Neural progenitor cell (in vitro differentiated cells): Measurements from ENCODE around the gene DUSP8.

Source experiments
- EZH2phosphoT487 ChIP-seq: fragments of 200-600 bp; sonication (generic); IDR thresholded peaks from 2 replicates; pipeline ENCODE4 v1.6.1; 2017; ENCODE audit warnings: antibody characterized with exemption
- TF ChIP-seq, protein P1 (sequence below): fragments of 200-600 bp; sonication (generic); IDR thresholded peaks from 2 replicates; pipeline ENCODE4 v1.5.1; 2017; ENCODE audit warnings: antibody characterized with exemption, mild to moderate bottlenecking

DNA sequence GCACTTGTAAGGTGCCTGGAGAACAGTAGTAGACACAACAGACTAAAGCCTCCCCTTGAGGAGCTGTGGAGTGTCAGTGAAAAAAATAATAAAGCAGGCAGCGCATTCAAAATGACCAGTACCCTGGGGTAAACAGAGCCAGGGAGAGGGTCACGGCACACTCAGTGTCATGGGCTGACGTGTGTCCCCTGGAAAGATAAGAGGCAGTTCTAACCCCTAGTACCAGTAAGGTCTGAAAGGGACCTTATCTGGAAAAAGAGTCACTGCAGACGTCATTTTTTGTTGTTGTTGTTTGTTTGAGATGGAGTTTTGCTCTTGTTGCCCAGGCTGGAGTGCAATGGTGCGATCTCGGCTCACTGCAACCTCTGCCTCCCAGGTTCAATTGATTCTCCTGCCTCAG, 32.0 kb downstream of the DUSP8 start:
- TF ChIP-seq, protein P1, sequence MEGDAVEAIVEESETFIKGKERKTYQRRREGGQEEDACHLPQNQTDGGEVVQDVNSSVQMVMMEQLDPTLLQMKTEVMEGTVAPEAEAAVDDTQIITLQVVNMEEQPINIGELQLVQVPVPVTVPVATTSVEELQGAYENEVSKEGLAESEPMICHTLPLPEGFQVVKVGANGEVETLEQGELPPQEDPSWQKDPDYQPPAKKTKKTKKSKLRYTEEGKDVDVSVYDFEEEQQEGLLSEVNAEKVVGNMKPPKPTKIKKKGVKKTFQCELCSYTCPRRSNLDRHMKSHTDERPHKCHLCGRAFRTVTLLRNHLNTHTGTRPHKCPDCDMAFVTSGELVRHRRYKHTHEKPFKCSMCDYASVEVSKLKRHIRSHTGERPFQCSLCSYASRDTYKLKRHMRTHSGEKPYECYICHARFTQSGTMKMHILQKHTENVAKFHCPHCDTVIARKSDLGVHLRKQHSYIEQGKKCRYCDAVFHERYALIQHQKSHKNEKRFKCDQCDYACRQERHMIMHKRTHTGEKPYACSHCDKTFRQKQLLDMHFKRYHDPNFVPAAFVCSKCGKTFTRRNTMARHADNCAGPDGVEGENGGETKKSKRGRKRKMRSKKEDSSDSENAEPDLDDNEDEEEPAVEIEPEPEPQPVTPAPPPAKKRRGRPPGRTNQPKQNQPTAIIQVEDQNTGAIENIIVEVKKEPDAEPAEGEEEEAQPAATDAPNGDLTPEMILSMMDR: no peak
- TF ChIP-seq EZH2phosphoT487: no peak
